HepG2 (cell line): Measurements from ENCODE around the gene RPS27L. TPM values are rescaled to one million over a fixed set of nuclear protein-coding genes. Genes with fewer than 3 reads are reported as not detected.

Experiments
- ATAC-seq: fragments of 200-7000 bp; cut with Tn5 transposase; 3 replicates; pipeline ENCODE4 v1.9.1; 2020; ENCODE audit warnings: mild to moderate bottlenecking, moderate library complexity
- BruUV-seq: library from RNA; stranded (reverse); fragments of 400-500 nt; replicated peaks from 2 replicates; lab custom pipeline; 2021; lab: Mats Ljungman, UMichigan
- CTCF ChIA-PET: fragments of 300-600 bp; formaldehyde crosslinking; extraction: SDS; loops from one replicate; lab custom pipeline; 2021; ENCODE audit warnings: low total read pairs, inconsistent platforms, low intra/inter-chr PET ratio; lab: Yijun Ruan, JAX
- POLR2A ChIA-PET: fragments of 350-600 bp; sonication (Branson Sonifier 250); formaldehyde crosslinking; loops from one replicate; lab custom pipeline; 2020; ENCODE audit warnings: antibody characterized with exemption, inconsistent platforms; lab: Yijun Ruan, JAX
- DNase-seq: peaks from one replicate; pipeline ENCODE4 v3.0.0-alpha.2; 2015; ENCODE audit warnings: low spot score
- FAIRE-seq: peaks from 3 replicates; lab custom pipeline; 2011; peaks lifted over from hg19 to GRCh38; lab: Jason Lieb, UNC
- H2AFZ ChIP-seq: one replicate; pipeline ENCODE4 v1.6.1; 2011; ENCODE audit warnings: low read length, inconsistent platforms
- H3K27ac ChIP-seq: fragments of 300-600 bp; 3 replicates; pipeline ENCODE4 v1.8.0; 2011; ENCODE audit warnings: mixed run types, mild to moderate bottlenecking, mixed read lengths, low read length, inconsistent platforms; ENCODE audit not compliant: insufficient read depth; ENCODE audit errors: extremely low read length
- H3K27me3 ChIP-seq, 2 experiments: fragments of 200-600 bp in 1 of 2; 2 replicates in 1 of 2; 3 replicates in 1 of 2; pipeline versions ENCODE4 v1.6.0 to v1.8.0; 2011; ENCODE audit warnings: low read length in 2 of 2, mild to moderate bottlenecking in 2 of 2, moderate library complexity in 2 of 2, inconsistent platforms in 1 of 2; ENCODE audit not compliant: insufficient read depth in 2 of 2, control insufficient read depth in 1 of 2
- H3K36me3 ChIP-seq, 2 experiments: fragments of 200-600 bp in 1 of 2; replicated peaks in 1 of 2; 2 replicates in 1 of 2; 3 replicates in 1 of 2; pipeline versions ENCODE4 v1.5.1 to v1.8.0; 2011; ENCODE audit warnings: low read length in 2 of 2, inconsistent platforms in 1 of 2; ENCODE audit not compliant: insufficient read depth in 2 of 2, control insufficient read depth in 1 of 2
- H3K4me1 ChIP-seq: 2 replicates; pipeline ENCODE4 v1.5.1; 2012; ENCODE audit warnings: low read length, inconsistent platforms; ENCODE audit not compliant: insufficient read depth
- H3K4me2 ChIP-seq: 2 replicates; pipeline ENCODE4 v1.6.0; 2011; ENCODE audit warnings: low read depth, low read length, inconsistent platforms
- H3K4me3 ChIP-seq, 3 experiments: fragments of 200-600 bp in 1 of 3; sonication (generic), shearing (Covaris generic) in 1 of 3; replicated peaks in 1 of 3; 2 replicates each; pipeline ENCODE4 v1.5.1; 2011 to 2016; ENCODE audit warnings: low read length in 3 of 3, inconsistent platforms in 2 of 3, low read depth in 2 of 3, mild to moderate bottlenecking in 2 of 3, control low read depth in 1 of 3, mixed read lengths in 1 of 3; ENCODE audit not compliant: insufficient read depth in 1 of 3
- H3K79me2 ChIP-seq: one replicate; pipeline ENCODE4 v1.6.1; 2011; ENCODE audit warnings: low read length, inconsistent platforms; ENCODE audit not compliant: insufficient read depth
- H3K9ac ChIP-seq: 2 replicates; pipeline ENCODE4 v1.6.0; 2011; ENCODE audit warnings: mild to moderate bottlenecking, low read depth, low read length, inconsistent platforms; ENCODE audit not compliant: insufficient read depth
- H3K9me3 ChIP-seq: 2 replicates; pipeline ENCODE4 v1.5.1; 2012; ENCODE audit warnings: mild to moderate bottlenecking, low read length
- H4K20me1 ChIP-seq: 2 replicates; pipeline ENCODE4 v1.6.0; 2011; ENCODE audit warnings: inconsistent platforms, mild to moderate bottlenecking, low read length, moderate library complexity; ENCODE audit not compliant: insufficient read depth
- FOXK1 ChIP-seq: sonication (generic); formaldehyde crosslinking; IDR thresholded peaks from 2 replicates; pipeline ENCODE4 v1.4.0; 2020; ENCODE audit warnings: low read depth, missing genetic modification reagents, borderline replicate concordance
- GLI4 ChIP-seq: sonication (generic); formaldehyde crosslinking; IDR thresholded peaks from 2 replicates; pipeline ENCODE4 v1.5.1; 2020; ENCODE audit warnings: missing genetic modification reagents, mild to moderate bottlenecking, moderate library complexity, borderline replicate concordance
- GTF2F1 ChIP-seq: fragments of 150-350 bp; IDR thresholded peaks from 2 replicates; pipeline ENCODE4 v1.6.1; 2014; ENCODE audit warnings: low read length
- NFRKB ChIP-seq: fragments of 450-650 bp; IDR thresholded peaks from 2 replicates; pipeline ENCODE4 v1.6.1; 2017
- SOX5 ChIP-seq: IDR thresholded peaks from 2 replicates; pipeline ENCODE4 v1.6.1; 2016; ENCODE audit warnings: borderline replicate concordance
- TAF15 ChIP-seq: fragments of 200-400 bp; formaldehyde crosslinking; IDR thresholded peaks from one replicate; pipeline ENCODE4 v1.6.1; 2018; ENCODE audit warnings: mild to moderate bottlenecking, low read depth, low read length; ENCODE audit not compliant: poor library complexity, severe bottlenecking
- TSC22D2 ChIP-seq: sonication (generic); formaldehyde crosslinking; IDR thresholded peaks from 2 replicates; pipeline ENCODE4 v1.5.1; 2020; ENCODE audit warnings: missing genetic modification reagents, mild to moderate bottlenecking, borderline replicate concordance
- ZBTB42 ChIP-seq: sonication (generic); formaldehyde crosslinking; IDR thresholded peaks from 2 replicates; pipeline ENCODE4 v1.5.0; 2020; ENCODE audit warnings: mild to moderate bottlenecking, missing genetic modification reagents
- ZNF235 ChIP-seq: sonication (generic); formaldehyde crosslinking; IDR thresholded peaks from 2 replicates; pipeline ENCODE4 v1.8.1; 2023; ENCODE audit warnings: mild to moderate bottlenecking, missing genetic modification reagents, borderline replicate concordance
- ZNF468 ChIP-seq: sonication (generic); formaldehyde crosslinking; IDR thresholded peaks from 2 replicates; pipeline ENCODE4 v1.8.0; 2022; ENCODE audit warnings: mild to moderate bottlenecking, moderate library complexity, missing genetic modification reagents
- ZNF543 ChIP-seq: sonication (generic); formaldehyde crosslinking; IDR thresholded peaks from 2 replicates; pipeline ENCODE4 v1.4.0; 2020; ENCODE audit warnings: mild to moderate bottlenecking, missing genetic modification reagents
- ZSCAN20 ChIP-seq: sonication (generic); formaldehyde crosslinking; IDR thresholded peaks from 2 replicates; pipeline ENCODE4 v1.4.0; 2020; ENCODE audit warnings: missing genetic modification reagents, mild to moderate bottlenecking, borderline replicate concordance
- WGBS: methylation state at CpG from one replicate; pipeline ENCODE4 v1.1.6; 2017; ENCODE audit warnings: low lambda C conversion rate; 5-methylcytosine and 5-hydroxymethylcytosine counted together
- in situ Hi-C: cut with HindIII; loops from 2 replicates; pipeline ENCODE4 v1.10.0; 2017; ENCODE audit warnings: low pct_unique_long_range_greater_than_20kb; ENCODE audit not compliant: extremely low pct_ligation_motif_present
- intact Hi-C: fragments of 100-400 bp; cut with micrococcal nuclease; formaldehyde crosslinking; loops from one replicate; pipeline ENCODE4 v1.10.0; 2022; ENCODE audit not compliant: unreplicated experiment
- polyA plus RNA-seq, 8 experiments: library from polyadenylated mRNA; depleted of rRNA in 3 of 8; stranded (reverse) in 7 of 8; unstranded in 1 of 8; fragments of >200 nt; fragmentation: Illumina TruSeq in 4 of 8; extraction: Trizol in 4 of 8; gene quantifications; 2 replicates each; pipeline versions ENCODE4 v1.2.1 to v1.2.3, GENCODE V29; 2011 to 2016; ENCODE audit warnings: low read depth in 4 of 8, missing spikeins in 1 of 8, mixed read lengths in 1 of 8; ENCODE audit not compliant: insufficient read depth in 1 of 8
- total RNA-seq, 5 experiments: library from RNA; depleted of rRNA; stranded (reverse); fragments of >200 nt; fragmentation: Illumina TruSeq; extraction: Trizol; gene quantifications; 2 replicates each; pipeline ENCODE4 v1.2.3, GENCODE V29; 2016; ENCODE audit warnings: low read depth in 1 of 5
- TF ChIP-seq, protein P1 (sequence below), 2 experiments: sonication (generic) in 1 of 2; formaldehyde crosslinking in 1 of 2; IDR thresholded peaks; 2 replicates each; pipeline versions ENCODE4 v1.5.1 to v1.6.1; 2011 to 2020; ENCODE audit warnings: borderline replicate concordance in 1 of 2, low read depth in 1 of 2, low read length in 1 of 2, mild to moderate bottlenecking in 1 of 2, missing genetic modification reagents in 1 of 2, moderate library complexity in 1 of 2
- TF ChIP-seq, protein P2 (sequence below): sonication (generic); formaldehyde crosslinking; IDR thresholded peaks from 2 replicates; pipeline ENCODE4 v1.8.1; 2023; ENCODE audit warnings: mild to moderate bottlenecking, missing genetic modification reagents
- TF ChIP-seq, protein P3 (sequence below): sonication (generic); formaldehyde crosslinking; IDR thresholded peaks from 2 replicates; pipeline ENCODE4 v1.4.0; 2020; ENCODE audit warnings: missing genetic modification reagents
- TF ChIP-seq, protein P4 (sequence below): sonication (generic); formaldehyde crosslinking; IDR thresholded peaks from 2 replicates; pipeline ENCODE4 v1.8.0; 2022; ENCODE audit warnings: mild to moderate bottlenecking, missing genetic modification reagents, borderline replicate concordance
- TF ChIP-seq, protein P5 (sequence below): IDR thresholded peaks from 2 replicates; pipeline ENCODE4 v1.6.1; 2016; ENCODE audit warnings: low read depth, control low read depth

Gene RPS27L
- total and polyA plus RNA-seq, 2 of the 13 experiments (the other 11 are each of a cell fraction or from before 2014, with no cell fraction given), result 231 to 433 TPM

DNA sequence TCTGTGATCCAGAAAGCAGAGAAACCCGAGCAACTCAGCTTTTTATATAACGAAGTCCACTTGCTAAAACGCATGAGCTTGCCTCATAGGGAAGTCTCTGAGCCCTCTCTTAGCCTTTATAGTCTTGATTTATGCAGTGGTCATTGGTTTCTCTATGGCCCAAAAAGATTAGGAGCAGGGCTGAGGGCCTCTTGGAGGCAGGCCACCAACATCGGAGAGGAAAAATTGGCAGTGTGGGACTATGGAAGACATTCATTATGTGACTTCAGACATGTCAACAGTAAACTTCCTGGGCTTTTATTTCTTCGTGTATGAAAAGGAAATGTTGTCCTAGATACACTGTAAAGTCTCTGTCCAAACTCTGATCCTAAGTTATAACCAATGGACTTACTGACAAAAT, 45.6 kb upstream of the RPS27L start:
- Histone ChIP-seq H4K20me1 (no peaks in the 10 kb centered on the region), H3K4me1 (peaks cover 20% of the 10 kb centered on the region), H3K4me2 (peak overlapping the region; percentile 44; the same call in 1 of the 2 replicates), H3K79me2 (peaks cover 3% of the 10 kb centered on the region), H3K9me3 (no peaks in the 10 kb centered on the region), H3K4me3 (no peak overlapping the region), H3K27me3 (no peaks in the 10 kb centered on the region), H3K36me3 (no peaks in the 10 kb centered on the region), H3K9ac (peak overlapping the region; percentile 19; the same call in 1 of the 2 replicates), H3K27ac (no peak overlapping the region), H2AFZ (no peak overlapping the region)
- ChIA-PET POLR2A (interaction anchor here (1.1 to 1.2 kb wide), 2 partner anchors 46 to 73 kb away, joined by 3 to 4 read pairs; partner anchors contain the start of gene RPS27L), CTCF (no interaction called here)
- FAIRE-seq (no peak), DNase-seq (no peak), ATAC-seq (no peak)
- no TSS peak for BruUV-seq
- intact Hi-C loops, result no loop called here
- in situ Hi-C loops, result no loop called here
- 56% methylated on average over 5 of the region's 5 CpGs for WGBS
- TF ChIP-seq ZBTB42 (CRISPR knock-in tag), result no peak
- TF ChIP-seq, protein P1, sequence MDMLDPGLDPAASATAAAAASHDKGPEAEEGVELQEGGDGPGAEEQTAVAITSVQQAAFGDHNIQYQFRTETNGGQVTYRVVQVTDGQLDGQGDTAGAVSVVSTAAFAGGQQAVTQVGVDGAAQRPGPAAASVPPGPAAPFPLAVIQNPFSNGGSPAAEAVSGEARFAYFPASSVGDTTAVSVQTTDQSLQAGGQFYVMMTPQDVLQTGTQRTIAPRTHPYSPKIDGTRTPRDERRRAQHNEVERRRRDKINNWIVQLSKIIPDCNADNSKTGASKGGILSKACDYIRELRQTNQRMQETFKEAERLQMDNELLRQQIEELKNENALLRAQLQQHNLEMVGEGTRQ (IDR thresholded peaks at IDR 0.05; ENCODE audit: low read depth, low read length), result no peak
- TF ChIP-seq, protein P1 (CRISPR knock-in tag; IDR thresholded peaks at IDR 0.05; ENCODE audit: borderline replicate concordance), result no peak
- TF ChIP-seq, protein P2, sequence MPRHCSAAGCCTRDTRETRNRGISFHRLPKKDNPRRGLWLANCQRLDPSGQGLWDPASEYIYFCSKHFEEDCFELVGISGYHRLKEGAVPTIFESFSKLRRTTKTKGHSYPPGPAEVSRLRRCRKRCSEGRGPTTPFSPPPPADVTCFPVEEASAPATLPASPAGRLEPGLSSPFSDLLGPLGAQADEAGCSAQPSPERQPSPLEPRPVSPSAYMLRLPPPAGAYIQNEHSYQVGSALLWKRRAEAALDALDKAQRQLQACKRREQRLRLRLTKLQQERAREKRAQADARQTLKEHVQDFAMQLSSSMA, result no peak
- TF ChIP-seq FOXK1 (CRISPR knock-in tag), result no peak
- TF ChIP-seq, protein P3, sequence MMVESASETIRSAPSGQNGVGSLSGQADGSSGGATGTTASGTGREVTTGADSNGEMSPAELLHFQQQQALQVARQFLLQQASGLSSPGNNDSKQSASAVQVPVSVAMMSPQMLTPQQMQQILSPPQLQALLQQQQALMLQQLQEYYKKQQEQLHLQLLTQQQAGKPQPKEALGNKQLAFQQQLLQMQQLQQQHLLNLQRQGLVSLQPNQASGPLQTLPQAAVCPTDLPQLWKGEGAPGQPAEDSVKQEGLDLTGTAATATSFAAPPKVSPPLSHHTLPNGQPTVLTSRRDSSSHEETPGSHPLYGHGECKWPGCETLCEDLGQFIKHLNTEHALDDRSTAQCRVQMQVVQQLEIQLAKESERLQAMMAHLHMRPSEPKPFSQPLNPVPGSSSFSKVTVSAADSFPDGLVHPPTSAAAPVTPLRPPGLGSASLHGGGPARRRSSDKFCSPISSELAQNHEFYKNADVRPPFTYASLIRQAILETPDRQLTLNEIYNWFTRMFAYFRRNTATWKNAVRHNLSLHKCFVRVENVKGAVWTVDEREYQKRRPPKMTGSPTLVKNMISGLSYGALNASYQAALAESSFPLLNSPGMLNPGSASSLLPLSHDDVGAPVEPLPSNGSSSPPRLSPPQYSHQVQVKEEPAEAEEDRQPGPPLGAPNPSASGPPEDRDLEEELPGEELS, result no peak
- TF ChIP-seq TSC22D2 (CRISPR knock-in tag), result no peak
- TF ChIP-seq ZSCAN20 (CRISPR knock-in tag), result no peak
- TF ChIP-seq, protein P4, sequence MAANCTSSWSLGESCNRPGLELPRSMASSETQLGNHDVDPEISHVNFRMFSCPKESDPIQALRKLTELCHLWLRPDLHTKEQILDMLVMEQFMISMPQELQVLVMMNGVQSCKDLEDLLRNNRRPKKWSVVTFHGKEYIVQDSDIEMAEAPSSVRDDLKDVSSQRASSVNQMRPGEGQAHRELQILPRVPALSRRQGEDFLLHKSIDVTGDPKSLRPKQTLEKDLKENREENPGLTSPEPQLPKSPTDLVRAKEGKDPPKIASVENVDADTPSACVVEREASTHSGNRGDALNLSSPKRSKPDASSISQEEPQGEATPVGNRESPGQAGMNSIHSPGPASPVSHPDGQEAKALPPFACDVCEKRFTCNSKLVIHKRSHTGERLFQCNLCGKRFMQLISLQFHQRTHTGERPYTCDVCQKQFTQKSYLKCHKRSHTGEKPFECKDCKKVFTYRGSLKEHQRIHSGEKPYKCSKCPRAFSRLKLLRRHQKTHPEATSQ (CRISPR knock-in tag), result no peak
- no peak for TF ChIP-seq ZNF468 (CRISPR knock-in tag)
- no peak for TF ChIP-seq ZNF235 (CRISPR knock-in tag)
- TF ChIP-seq ZNF543 (CRISPR knock-in tag), result no peak
- TF ChIP-seq SOX5 (CRISPR knock-in tag), result no peak
- TF ChIP-seq GTF2F1, result no peak
- no peak for TF ChIP-seq TAF15
- no peak for TF ChIP-seq GLI4 (CRISPR knock-in tag)
- TF ChIP-seq, protein P5, sequence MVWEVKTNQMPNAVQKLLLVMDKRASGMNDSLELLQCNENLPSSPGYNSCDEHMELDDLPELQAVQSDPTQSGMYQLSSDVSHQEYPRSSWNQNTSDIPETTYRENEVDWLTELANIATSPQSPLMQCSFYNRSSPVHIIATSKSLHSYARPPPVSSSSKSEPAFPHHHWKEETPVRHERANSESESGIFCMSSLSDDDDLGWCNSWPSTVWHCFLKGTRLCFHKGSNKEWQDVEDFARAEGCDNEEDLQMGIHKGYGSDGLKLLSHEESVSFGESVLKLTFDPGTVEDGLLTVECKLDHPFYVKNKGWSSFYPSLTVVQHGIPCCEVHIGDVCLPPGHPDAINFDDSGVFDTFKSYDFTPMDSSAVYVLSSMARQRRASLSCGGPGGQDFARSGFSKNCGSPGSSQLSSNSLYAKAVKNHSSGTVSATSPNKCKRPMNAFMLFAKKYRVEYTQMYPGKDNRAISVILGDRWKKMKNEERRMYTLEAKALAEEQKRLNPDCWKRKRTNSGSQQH (CRISPR knock-in tag), result no peak
- no peak for TF ChIP-seq NFRKB
